SKM-1 treated with dmso at 0.1 percent for 144 hours (cell line): Measurements from ENCODE around the gene FRMD8.
A peak's percentile ranks its signal among the peaks of the same experiment; 100 is the strongest.

Experiments used
- DNase-seq: peaks from one replicate; lab custom pipeline; 2025; ENCODE audit not compliant: unreplicated experiment; lab: John Stamatoyannopoulos, UW

Gene FRMD8

DNA sequence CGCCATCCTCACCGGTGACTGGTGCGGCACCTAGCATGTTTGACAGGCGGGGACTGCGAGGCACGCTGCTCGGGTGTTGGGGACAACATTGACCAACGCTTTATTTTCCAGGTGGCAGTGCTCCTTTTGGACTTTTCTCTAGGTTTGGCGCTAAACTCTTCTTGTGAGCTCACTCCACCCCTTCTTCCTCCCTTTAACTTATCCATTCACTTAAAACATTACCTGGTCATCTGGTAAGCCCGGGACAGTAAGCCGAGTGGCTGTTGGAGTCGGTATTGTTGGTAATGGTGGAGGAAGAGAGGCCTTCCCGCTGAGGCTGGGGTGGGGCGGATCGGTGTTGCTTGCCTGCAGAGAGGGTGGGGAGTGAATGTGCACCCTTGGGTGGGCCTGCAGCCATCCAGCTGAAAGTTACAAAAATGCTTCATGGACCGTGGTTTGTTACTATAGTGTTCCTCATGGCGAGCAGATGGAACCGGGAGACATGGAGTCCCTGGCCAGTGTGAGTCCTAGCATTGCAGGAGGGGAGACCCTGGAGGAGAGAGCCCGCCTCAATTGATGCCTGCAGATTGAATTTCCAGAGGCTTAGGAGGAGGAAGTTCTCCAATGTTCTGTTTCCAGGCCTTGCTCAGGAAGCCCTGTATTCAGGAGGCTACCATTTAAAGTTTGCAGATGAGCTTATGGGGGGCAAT lies 37.2 kb downstream of the FRMD8 start:
- no peak for DNase-seq

GRCh38 chr11:65424205-65425104 lies 38.0 kb downstream of the FRMD8 start:
- no peak for DNase-seq

GRCh38 chr11:65425105-65425970 lies 38.9 kb downstream of the FRMD8 start:
- peak; percentile 69 for DNase-seq

DNA sequence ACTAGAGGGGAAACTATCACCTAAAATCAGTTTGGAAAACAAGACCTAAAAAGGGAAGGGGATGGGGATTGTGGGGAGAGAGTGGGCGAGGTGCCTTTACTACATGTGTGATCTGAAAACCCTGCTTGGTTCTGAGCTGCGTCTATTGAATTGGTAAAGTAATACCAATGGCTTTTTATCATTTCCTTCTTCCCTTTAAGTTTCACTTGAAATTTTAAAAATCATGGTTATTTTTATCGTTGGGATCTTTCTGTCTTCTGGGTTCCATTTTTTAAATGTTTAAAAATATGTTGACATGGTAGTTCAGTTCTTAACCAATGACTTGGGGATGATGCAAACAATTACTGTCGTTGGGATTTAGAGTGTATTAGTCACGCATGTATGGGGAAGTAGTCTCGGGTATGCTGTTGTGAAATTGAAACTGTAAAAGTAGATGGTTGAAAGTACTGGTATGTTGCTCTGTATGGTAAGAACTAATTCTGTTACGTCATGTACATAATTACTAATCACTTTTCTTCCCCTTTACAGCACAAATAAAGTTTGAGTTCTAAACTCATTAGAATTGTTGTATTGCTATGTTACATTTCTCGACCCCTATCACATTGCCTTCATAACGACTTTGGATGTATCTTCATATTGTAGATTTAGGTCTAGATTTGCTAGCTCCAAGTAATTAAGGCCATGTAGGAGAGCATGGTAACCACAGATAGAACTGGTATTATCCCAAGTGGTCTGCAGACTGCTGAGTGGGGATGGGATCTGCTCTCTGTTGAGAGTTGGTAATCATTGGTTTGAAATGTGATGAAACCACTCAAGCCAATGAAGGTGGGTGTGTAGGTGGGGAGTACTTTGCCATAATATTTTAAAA lies 39.8 kb downstream of the FRMD8 start:
- peak; percentile 99 for DNase-seq

DNA sequence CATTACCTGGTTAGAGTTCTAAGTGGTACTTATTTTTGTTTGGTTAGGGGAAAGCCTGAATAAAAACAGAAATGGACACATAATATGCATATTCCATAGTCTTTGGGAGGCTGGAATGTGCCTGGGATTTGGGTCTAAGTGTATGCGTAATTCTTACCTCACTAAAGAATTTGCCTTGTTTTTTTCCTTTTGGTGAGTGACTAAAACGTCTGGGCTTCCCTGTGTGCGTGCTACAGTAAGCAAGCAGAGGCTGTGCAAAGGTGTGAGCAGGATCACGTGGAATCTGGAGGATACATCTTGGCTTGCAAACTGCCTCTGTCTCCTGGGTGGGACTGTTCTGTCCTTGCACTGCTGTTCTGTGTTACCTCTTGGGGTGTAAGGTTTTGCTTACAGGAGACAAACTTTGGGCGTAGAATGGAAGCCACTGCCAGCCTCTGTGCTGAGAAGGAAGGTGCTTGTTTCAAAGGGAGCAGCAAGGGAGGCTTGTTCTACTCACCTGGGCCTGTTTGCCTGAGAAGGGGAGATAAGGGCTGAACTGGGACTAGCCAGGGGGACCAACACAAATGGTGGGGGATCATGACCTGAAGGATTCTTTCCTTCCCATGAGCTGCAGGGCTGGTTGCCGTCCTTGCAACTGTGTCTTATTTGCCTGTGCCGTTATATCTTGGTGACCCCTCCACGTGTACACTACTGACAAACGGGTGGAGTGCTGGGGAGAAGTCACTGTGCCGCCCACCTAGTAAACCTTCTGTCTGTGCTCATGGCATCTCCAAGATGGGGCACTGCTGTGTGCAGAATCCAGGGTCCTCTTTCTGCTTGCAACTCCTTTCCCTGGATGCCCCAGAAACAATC lies 40.6 kb downstream of the FRMD8 start:
- DNase-seq = no peak

DNA sequence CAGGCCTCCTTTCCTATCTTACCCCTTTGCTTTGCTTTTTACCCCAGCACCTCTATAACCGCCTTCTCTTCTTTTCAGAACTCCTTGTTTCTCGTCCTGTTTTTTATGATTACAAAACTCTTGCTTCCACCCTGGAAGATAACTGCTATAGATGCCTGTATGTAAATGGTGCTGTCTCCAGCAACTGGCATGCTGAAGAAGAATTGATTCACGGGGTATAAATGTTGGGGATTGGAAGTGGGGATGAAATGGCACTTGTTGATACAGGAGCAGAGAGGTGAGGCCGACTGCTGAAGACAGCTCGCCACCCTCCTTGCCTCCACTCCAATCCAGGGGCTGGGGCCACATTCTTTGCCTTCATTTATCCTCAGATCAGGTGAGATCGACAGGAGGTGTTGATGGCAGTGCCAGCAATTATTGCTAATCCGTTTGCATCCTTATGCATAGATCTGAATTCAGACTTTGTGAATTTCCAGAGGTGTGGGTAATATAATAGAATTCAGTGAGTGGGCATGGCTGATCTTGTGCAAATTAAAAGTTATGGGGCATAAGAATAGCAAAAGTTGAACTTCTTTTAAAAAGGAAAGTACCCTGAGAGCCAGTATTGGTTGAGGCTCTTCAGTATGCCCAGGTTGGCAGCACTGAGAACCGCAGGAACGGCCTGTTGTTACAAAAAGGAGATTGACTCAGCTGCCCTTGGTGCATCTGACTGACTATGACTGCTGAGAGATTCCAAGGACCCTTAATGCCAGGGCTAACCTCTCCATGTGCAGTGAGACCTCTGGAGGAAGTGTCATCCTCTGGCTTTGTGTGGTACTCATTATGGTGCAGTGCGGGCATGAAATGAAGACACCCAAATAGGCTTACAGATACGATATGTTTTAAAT lies 41.5 kb downstream of the FRMD8 start:
- no peak for DNase-seq

GRCh38 chr11:65428578-65429067 lies 42.2 kb downstream of the FRMD8 start:
- no peak for DNase-seq

GRCh38 chr11:65429068-65429681 lies 42.7 kb downstream of the FRMD8 start:
- DNase-seq = no peak

- peak; percentile 79 for DNase-seq
Observed at GRCh38 chr11:65429724-65430405, 43.4 kb downstream of the FRMD8 start.

DNA sequence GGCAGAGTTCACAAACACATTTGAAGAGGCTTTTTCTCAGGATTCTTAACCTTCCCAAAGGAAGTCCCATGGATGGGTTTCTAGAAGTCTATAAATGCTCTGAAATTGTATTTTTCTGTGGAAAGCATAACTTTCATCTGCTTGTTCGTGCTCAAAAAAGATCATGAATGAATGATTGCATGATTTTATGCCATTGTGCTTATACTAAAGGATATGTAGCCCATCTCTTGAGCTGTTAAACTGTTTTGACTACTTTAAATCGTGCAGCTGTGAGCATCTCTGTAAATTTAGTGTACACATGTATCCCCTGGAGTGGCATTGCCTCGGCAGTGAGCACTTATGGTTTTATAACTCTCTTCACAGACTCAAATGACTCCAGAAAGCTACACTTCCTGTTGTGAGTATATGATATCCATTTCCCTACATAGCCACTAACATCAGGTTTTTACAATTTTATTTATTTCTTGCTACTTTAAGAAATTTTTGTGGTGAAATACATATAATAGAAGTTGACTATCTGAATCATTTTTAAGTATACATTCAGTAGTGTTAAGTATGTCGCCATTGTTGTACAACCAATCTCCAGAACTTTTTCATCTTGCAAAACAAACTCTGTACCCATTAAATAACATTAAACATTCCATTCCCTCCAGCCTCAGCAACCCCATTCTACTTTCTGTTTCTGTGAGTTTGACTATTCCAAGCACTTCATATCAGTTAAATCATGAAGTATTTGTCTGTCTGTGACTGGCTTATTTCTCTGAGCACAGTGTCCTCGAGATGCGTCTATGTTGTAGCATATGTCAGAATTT lies 44.2 kb downstream of the FRMD8 start:
- no peak for DNase-seq

DNA sequence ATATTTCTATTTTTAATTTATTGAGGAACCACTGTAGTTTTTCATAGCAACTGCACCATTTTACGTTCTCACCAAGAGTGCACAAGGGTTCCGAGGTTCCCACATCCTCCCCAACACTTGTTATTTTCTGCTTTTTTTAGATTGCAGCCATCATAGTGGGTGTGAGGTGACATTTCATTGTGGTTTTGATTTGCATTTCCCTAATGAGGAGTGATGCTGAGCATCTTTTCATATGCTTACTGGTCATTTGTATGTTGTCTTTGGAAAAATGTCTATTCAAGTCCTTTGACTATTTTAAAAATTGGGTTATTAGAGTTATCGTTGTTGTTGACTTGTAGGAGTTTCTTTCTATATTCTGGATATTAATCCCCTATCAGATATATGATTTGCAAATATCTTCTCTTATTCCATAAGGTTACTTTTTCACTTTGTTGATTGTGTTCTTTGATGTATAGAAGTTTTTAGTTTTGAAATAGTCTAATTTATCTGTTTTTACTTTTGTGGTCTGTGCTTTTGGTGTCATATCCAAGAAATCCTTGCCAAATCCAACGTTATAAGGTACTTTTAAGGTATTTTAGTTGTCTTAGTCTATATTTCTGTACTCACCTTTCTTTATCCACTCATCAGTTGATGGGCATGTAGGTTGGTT lies 45.1 kb downstream of the FRMD8 start:
- DNase-seq = no peak

DNA sequence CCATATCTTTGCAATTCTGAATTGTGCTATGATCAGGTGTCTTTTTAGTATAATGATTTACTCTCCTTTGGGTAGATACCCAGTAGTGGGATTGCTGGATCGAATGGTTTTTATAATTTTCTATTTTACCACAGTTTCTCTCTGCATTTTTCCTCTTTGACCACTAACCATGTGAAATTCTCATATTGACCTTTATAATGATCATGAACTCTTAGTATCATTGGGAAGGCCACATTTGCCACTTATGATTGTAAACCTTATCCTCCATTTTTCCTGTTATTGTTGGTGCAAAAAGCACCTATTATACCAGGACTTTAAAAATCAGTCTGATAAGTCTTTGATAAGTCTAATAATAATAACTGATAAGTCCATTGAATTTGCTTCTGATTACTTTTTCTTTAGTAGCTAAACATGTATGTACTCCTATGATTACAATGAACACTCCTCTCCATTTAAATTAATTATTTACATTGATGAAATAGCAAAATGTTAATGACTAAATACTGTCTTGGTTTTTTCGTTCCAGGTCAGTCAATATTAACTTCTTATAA lies 45.7 kb downstream of the FRMD8 start:
- DNase-seq = no peak

DNA sequence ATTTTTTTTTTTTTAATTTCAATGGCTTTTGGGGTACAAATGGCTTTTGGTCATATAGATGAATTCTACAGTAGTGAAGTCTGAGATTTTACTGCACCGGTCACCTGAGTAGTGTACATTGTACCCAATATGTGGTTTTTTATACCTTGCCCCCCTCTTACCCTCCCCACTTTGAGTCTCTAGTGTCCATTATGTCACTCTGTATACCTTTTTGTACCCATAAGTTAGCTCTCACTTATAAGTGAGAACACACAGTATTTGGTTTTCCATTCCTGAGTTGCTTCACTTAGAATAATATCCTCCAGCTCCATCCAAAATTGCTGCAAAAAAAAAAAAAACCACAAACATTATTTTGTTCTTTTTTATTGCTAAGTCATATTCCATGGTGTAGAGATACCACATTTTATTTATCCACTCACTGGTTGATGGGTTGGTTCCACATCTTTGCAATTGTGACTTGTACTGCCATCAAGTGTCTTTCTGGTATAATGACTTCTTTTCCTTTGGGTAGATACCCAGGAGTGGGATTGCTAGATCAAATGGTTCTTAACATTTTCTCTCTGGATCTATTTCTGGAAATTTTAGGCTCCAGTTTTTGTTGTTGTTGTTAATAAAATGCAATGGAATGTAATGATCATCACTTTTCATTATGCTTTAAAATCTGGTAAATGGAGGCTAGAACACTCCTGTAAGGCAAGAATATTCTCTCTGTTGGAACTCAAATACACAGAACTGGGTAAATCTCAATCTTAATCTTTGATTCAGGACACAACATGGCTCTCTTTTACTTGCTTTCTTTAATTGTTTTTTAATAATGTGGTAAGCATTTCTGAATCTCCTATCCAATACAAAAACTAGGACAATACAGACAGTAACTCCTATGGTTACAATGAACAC lies 46.5 kb downstream of the FRMD8 start:
- DNase-seq = peak; percentile 18

DNA sequence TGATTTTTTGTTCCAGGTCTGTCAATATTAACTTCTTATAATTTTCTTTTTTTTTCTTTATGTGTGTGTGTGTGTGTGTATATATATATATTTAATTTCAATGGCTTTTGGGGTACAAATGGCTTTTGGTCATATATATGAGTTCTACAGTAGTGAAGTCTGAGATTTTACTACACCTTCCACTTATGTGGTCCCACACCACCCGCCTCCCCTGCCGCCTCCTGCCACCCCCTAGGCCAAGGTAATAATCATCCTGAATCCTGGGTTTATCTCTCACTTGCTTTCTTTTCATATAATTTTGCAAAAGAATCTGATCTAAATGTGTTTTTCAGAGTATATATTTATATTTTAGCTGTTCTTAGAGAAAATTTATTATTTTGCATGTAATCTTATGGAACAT lies 47.2 kb downstream of the FRMD8 start:
- no peak for DNase-seq
